K562 (cell line): ENCODE measurements around the gene PRCP. TPM values are rescaled to one million over a fixed set of nuclear protein-coding genes. Genes with fewer than 3 reads are reported as not detected.

Experiments used
- ATF7 ChIP-seq: fragments of 450-650 bp; IDR thresholded peaks from 2 replicates; pipeline ENCODE4 v1.7.1; 2014; ENCODE audit warnings: mild to moderate bottlenecking, moderate library complexity
- CBFA2T3 ChIP-seq: fragments of 450-650 bp; IDR thresholded peaks from 2 replicates; pipeline ENCODE4 v1.6.1; 2017
- CXXC5 ChIP-seq: fragments of 250-450 bp; sonication (Bioruptor Pico); IDR thresholded peaks from 2 replicates; pipeline ENCODE4 v1.8.0; 2022; ENCODE audit warnings: inconsistent platforms, mild to moderate bottlenecking, moderate library complexity
- DIDO1 ChIP-seq: fragments of 450-650 bp; IDR thresholded peaks from 2 replicates; pipeline ENCODE4 v1.6.1; 2016; ENCODE audit warnings: low read depth, missing biosample characterization, missing genetic modification characterization
- EGR1 ChIP-seq: fragments of 450-650 bp; conservative IDR thresholded peaks from 2 replicates; pipeline ENCODE4 v1.6.1; 2017; ENCODE audit warnings: mild to moderate bottlenecking
- HNRNPUL1 ChIP-seq: fragments of 200-400 bp; formaldehyde crosslinking; IDR thresholded peaks from 2 replicates; pipeline ENCODE4 v1.6.1; 2017; ENCODE audit warnings: low read length
- MCM3 ChIP-seq: fragments of 450-650 bp; IDR thresholded peaks from 2 replicates; pipeline ENCODE4 v1.6.1; 2016
- NFRKB ChIP-seq: fragments of 450-650 bp; IDR thresholded peaks from 2 replicates; pipeline ENCODE4 v1.6.1; 2016; ENCODE audit warnings: low read depth
- RCOR1 ChIP-seq, 2 experiments: IDR thresholded peaks; 2 replicates each; pipeline ENCODE4 v1.6.1; 2012; ENCODE audit warnings: low read depth in 2 of 2, low read length in 2 of 2, borderline replicate concordance in 1 of 2, improper control_type of control experiment in 1 of 2
- SREBF2 ChIP-seq: sonication (generic); formaldehyde crosslinking; IDR thresholded peaks from 2 replicates; pipeline ENCODE4 v1.4.0; 2020; ENCODE audit warnings: mild to moderate bottlenecking, missing genetic modification reagents
- STAG1 ChIP-seq: sonication (generic); formaldehyde crosslinking; IDR thresholded peaks from 2 replicates; pipeline ENCODE4 v1.5.0; 2020; ENCODE audit warnings: missing genetic modification reagents, borderline replicate concordance
- ZBTB1 ChIP-seq: sonication (generic); formaldehyde crosslinking; IDR thresholded peaks from 2 replicates; pipeline ENCODE4 v1.8.1; 2023; ENCODE audit warnings: missing genetic modification reagents, low read depth, mild to moderate bottlenecking, borderline replicate concordance
- ZNF764 ChIP-seq: fragments of 250-450 bp; sonication (Bioruptor Pico); IDR thresholded peaks from 2 replicates; pipeline ENCODE4 v1.4.0; 2020; ENCODE audit warnings: low read depth, mild to moderate bottlenecking, moderate library complexity
- ZSCAN32 ChIP-seq: fragments of 450-650 bp; formaldehyde crosslinking; IDR thresholded peaks from 2 replicates; pipeline ENCODE4 v1.4.0; 2020; ENCODE audit warnings: mild to moderate bottlenecking, moderate library complexity
- polyA plus RNA-seq, 8 experiments: library from polyadenylated mRNA; depleted of rRNA in 4 of 8; stranded (reverse) in 5 of 8; unstranded in 3 of 8; fragments of >200 nt; fragmentation: Nextera tagmentation in 2 of 8; fragmentation: Illumina TruSeq in 1 of 8; extraction: Ambion mirVana in 2 of 8; extraction: Trizol in 1 of 8; gene quantifications; 2 replicates each; pipeline versions ENCODE4 v1.2.1 to v1.2.3, GENCODE V29; 2011 to 2014; ENCODE audit warnings: inconsistent platforms in 1 of 8, missing spikeins in 1 of 8
- total RNA-seq, 7 experiments: library from RNA; depleted of rRNA in 6 of 7; stranded (reverse); fragments of >200 nt in 6 of 7; fragmentation: Illumina TruSeq in 2 of 7; extraction: Trizol in 2 of 7; gene quantifications; 2 replicates each; pipeline versions ENCODE4 v1.2.1 to v1.2.3, GENCODE V29; 2011 to 2021; ENCODE audit warnings: low replicate concordance in 1 of 7
- TF ChIP-seq, protein P1 (sequence below): fragments of 450-650 bp; IDR thresholded peaks from 2 replicates; pipeline ENCODE4 v1.7.0; 2016; ENCODE audit warnings: borderline replicate concordance
- TF ChIP-seq, protein P2 (sequence below): fragments of 450-650 bp; IDR thresholded peaks from 2 replicates; pipeline ENCODE4 v1.6.1; 2016; ENCODE audit warnings: low read depth
- TF ChIP-seq, protein P3 (sequence below), 3 experiments: fragments of 200-800 bp in 1 of 3; sonication (Bioruptor generic) in 1 of 3; sonication (generic) in 1 of 3; formaldehyde crosslinking in 1 of 3; IDR thresholded peaks; 2 replicates each; pipeline versions ENCODE4 v1.6.1 to v1.8.0; 2016 to 2022; ENCODE audit warnings: mild to moderate bottlenecking in 2 of 3, missing compliant biosample characterization in 2 of 3, missing genetic modification characterization in 2 of 3, missing genetic modification reagents in 1 of 3

Gene PRCP
- total and polyA plus RNA-seq, 9 of the 15 experiments (the other 6 are each of a cell fraction or from before 2014, with no cell fraction given): 9.5 to 43.1 (median 23.2) TPM

DNA sequence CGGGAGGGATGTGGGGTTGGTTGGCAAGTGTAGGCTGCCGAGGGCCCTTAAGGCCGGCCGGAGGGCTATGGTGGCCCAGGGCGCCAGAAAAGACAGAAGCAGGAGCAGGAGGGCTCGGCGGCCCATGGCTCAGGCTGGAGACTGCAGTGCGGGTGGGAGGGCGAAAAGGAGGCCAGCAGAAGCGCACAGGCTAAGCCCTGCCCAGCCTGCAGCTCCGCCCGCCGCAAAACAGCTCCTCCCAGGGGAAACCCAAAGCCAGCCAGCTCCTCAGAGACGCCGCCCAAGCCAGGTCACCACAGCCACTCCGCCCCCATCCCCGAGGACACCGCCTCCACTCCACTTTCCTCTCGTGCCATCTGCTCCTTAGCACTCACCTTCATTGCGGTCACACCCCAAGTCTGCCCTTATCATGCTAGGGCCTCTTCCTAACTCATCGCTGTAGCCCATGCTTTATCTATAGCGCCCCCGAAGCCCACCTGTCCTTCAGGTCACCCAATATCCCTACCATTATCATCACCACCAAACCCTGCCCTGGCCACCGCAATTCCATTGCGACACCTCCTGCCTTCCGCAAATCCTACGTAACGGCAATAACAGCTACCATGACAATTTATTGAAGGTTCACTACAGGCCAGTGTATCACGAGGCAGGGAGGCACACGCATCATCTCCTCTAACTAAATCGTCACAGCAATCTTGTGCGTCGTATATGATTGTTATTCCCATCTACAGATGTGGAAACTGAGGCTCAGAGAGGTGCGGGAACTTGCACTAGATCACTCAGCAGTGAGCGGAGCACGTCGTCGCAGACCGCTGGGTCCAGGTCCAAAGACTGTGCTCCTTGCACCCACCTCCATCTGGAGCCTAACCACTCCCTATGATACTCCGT lies at the start of gene PRCP (continued):
- TF ChIP-seq, protein P1, sequence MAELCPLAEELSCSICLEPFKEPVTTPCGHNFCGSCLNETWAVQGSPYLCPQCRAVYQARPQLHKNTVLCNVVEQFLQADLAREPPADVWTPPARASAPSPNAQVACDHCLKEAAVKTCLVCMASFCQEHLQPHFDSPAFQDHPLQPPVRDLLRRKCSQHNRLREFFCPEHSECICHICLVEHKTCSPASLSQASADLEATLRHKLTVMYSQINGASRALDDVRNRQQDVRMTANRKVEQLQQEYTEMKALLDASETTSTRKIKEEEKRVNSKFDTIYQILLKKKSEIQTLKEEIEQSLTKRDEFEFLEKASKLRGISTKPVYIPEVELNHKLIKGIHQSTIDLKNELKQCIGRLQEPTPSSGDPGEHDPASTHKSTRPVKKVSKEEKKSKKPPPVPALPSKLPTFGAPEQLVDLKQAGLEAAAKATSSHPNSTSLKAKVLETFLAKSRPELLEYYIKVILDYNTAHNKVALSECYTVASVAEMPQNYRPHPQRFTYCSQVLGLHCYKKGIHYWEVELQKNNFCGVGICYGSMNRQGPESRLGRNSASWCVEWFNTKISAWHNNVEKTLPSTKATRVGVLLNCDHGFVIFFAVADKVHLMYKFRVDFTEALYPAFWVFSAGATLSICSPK: no peak
- TF ChIP-seq NFRKB (no peak), ZBTB1 (CRISPR knock-in tag) (peak; percentile 95), RCOR1 (IDR thresholded peaks at IDR 0.05; ENCODE audit: borderline replicate concordance in 1 of 2, low read depth in 2 of 2, low read length in 2 of 2) (peak in 1 of 2 experiments; percentile 74; a peak in 2 of 4 replicates), CBFA2T3 (peak; percentile 80), STAG1 (CRISPR knock-in tag) (no peak), MCM3 (no peak), ZSCAN32 (CRISPR knock-in tag) (0 out of 2 replicates have a peak, but pooled peaks have one; percentile 24), EGR1 (peak; percentile 89), ZNF764 (CRISPR knock-in tag) (no peak), HNRNPUL1 (no peak), DIDO1 (tag) (peak; percentile 26; the same call in 1 of the 2 replicates), CXXC5 (CRISPR knock-in tag) (peak; percentile 49), SREBF2 (CRISPR knock-in tag) (no peak), ATF7 (peak; percentile 74; the same call in 1 of the 2 replicates)
- TF ChIP-seq, protein P2, sequence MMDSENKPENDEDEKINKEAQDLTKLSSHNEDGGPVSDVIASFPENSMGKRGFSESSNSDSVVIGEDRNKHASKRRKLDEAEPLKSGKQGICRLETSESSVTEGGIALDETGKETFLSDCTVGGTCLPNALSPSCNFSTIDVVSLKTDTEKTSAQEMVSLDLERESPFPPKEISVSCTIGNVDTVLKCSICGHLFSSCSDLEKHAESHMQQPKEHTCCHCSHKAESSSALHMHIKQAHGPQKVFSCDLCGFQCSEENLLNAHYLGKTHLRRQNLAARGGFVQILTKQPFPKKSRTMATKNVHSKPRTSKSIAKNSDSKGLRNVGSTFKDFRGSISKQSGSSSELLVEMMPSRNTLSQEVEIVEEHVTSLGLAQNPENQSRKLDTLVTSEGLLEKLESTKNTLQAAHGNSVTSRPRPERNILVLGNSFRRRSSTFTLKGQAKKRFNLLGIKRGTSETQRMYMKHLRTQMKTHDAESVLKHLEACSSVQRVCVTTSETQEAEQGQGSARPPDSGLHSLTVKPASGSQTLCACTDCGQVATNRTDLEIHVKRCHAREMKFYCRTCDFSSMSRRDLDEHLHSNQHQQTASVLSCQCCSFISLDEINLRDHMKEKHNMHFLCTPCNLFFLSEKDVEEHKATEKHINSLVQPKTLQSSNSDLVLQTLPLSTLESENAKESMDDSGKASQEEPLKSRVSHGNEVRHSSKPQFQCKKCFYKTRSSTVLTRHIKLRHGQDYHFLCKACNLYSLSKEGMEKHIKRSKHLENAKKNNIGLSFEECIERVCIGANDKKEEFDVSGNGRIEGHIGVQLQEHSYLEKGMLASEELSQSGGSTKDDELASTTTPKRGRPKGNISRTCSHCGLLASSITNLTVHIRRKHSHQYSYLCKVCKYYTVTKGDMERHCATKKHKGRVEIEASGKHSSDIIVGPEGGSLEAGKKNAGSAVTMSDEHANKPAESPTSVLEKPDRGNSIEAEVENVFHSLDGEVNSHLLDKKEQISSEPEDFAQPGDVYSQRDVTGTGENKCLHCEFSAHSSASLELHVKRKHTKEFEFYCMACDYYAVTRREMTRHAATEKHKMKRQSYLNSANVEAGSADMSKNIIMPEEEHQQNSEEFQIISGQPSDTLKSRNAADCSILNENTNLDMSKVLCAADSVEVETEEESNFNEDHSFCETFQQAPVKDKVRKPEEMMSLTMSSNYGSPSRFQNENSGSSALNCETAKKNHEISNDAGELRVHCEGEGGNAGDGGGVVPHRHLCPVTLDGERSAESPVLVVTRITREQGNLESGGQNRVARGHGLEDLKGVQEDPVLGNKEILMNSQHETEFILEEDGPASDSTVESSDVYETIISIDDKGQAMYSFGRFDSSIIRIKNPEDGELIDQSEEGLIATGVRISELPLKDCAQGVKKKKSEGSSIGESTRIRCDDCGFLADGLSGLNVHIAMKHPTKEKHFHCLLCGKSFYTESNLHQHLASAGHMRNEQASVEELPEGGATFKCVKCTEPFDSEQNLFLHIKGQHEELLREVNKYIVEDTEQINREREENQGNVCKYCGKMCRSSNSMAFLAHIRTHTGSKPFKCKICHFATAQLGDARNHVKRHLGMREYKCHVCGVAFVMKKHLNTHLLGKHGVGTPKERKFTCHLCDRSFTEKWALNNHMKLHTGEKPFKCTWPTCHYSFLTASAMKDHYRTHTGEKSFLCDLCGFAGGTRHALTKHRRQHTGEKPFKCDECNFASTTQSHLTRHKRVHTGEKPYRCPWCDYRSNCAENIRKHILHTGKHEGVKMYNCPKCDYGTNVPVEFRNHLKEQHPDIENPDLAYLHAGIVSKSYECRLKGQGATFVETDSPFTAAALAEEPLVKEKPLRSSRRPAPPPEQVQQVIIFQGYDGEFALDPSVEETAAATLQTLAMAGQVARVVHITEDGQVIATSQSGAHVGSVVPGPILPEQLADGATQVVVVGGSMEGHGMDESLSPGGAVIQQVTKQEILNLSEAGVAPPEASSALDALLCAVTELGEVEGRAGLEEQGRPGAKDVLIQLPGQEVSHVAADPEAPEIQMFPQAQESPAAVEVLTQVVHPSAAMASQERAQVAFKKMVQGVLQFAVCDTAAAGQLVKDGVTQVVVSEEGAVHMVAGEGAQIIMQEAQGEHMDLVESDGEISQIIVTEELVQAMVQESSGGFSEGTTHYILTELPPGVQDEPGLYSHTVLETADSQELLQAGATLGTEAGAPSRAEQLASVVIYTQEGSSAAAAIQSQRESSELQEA: no peak
- TF ChIP-seq, protein P3, sequence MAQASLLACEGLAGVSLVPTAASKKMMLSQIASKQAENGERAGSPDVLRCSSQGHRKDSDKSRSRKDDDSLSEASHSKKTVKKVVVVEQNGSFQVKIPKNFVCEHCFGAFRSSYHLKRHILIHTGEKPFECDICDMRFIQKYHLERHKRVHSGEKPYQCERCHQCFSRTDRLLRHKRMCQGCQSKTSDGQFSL (CRISPR knock-in tag; IDR thresholded peaks at IDR 0.05): 0 out of 2 replicates have a peak, but pooled peaks have one; percentile 36
- TF ChIP-seq, protein P3 (tag; IDR thresholded peaks at IDR 0.05): no peak
